Hepatocyte (in vitro differentiated cells): Measurements from ENCODE around the gene PMEPA1. TPM values are rescaled to one million over a fixed set of nuclear protein-coding genes. Genes with fewer than 3 reads are reported as not detected.

ENCODE experiments used
- DNase-seq: peaks from one replicate; pipeline ENCODE4 v3.0.0-alpha.2; 2016; ENCODE audit warnings: low spot score
- H2AFZ ChIP-seq: fragments of 200-600 bp; sonication (generic); 2 replicates; pipeline ENCODE4 v1.6.0; 2016; ENCODE audit warnings: antibody characterized with exemption, mild to moderate bottlenecking
- H3K27ac ChIP-seq: fragments of 200-600 bp; sonication (generic); 2 replicates; pipeline ENCODE4 v1.5.1; 2016; ENCODE audit warnings: mild to moderate bottlenecking
- H3K27me3 ChIP-seq: fragments of 200-600 bp; sonication (generic); 2 replicates; pipeline ENCODE4 v1.6.1; 2016
- H3K36me3 ChIP-seq: fragments of 200-600 bp; sonication (generic); replicated peaks from 2 replicates; pipeline ENCODE4 v1.5.1; 2016; ENCODE audit warnings: low read depth; ENCODE audit not compliant: insufficient read depth
- H3K4me1 ChIP-seq: fragments of 200-600 bp; sonication (generic); 2 replicates; pipeline ENCODE4 v1.5.1; 2016; ENCODE audit warnings: mild to moderate bottlenecking, moderate library complexity; ENCODE audit not compliant: insufficient read depth
- H3K4me2 ChIP-seq: fragments of 200-600 bp; sonication (generic); 2 replicates; pipeline ENCODE4 v1.6.0; 2016
- H3K4me3 ChIP-seq: fragments of 200-600 bp; sonication (generic); 2 replicates; pipeline ENCODE4 v1.5.1; 2016; ENCODE audit warnings: mild to moderate bottlenecking
- H3K79me2 ChIP-seq: fragments of 200-600 bp; sonication (generic); 2 replicates; pipeline ENCODE4 v1.6.0; 2017; ENCODE audit warnings: mild to moderate bottlenecking
- H3K9me2 ChIP-seq: fragments of 200-600 bp; sonication (generic); replicated peaks from 2 replicates; pipeline ENCODE4 v1.6.0; 2017; ENCODE audit warnings: mild to moderate bottlenecking; ENCODE audit not compliant: insufficient read depth
- H3K9me3 ChIP-seq: fragments of 200-600 bp; sonication (generic); 2 replicates; pipeline ENCODE4 v1.5.1; 2016; ENCODE audit warnings: low read depth, mild to moderate bottlenecking
- H4K20me1 ChIP-seq: fragments of 200-600 bp; sonication (generic); 2 replicates; pipeline ENCODE4 v1.6.0; 2016; ENCODE audit warnings: mild to moderate bottlenecking; ENCODE audit not compliant: insufficient read depth, poor library complexity, severe bottlenecking
- EZH2 ChIP-seq: fragments of 200-600 bp; sonication (generic); IDR thresholded peaks from 2 replicates; pipeline ENCODE4 v1.6.1; 2016; ENCODE audit warnings: antibody characterized with exemption, mild to moderate bottlenecking, borderline replicate concordance
- EZH2phosphoT487 ChIP-seq: fragments of 200-600 bp; sonication (generic); IDR thresholded peaks from one replicate; pipeline ENCODE4 v1.6.1; 2018; ENCODE audit warnings: antibody characterized with exemption, mild to moderate bottlenecking, low read depth, moderate library complexity; ENCODE audit not compliant: unreplicated experiment, severe bottlenecking
- WGBS: methylation state at CpG from one replicate; pipeline ENCODE4 v1.1.6; 2016; ENCODE audit warnings: low lambda C conversion rate; ENCODE audit errors: missing lambda C conversion rate; 5-methylcytosine and 5-hydroxymethylcytosine counted together
- polyA plus RNA-seq: library from polyadenylated mRNA; unstranded; fragments of >200 nt; fragmentation: Nextera tagmentation; extraction: Ambion mirVana; gene quantifications from 2 replicates; pipeline ENCODE4 v1.2.1, GENCODE V29; 2016
- total RNA-seq: library from RNA; depleted of rRNA; stranded (reverse); fragments of >200 nt; gene quantifications from 2 replicates; pipeline ENCODE4 v1.2.3, GENCODE V29; 2014
- TF ChIP-seq, protein P1 (sequence below): fragments of 200-600 bp; sonication (generic); IDR thresholded peaks from 2 replicates; pipeline ENCODE4 v1.5.1; 2016; ENCODE audit warnings: antibody characterized with exemption, mild to moderate bottlenecking; ENCODE audit not compliant: poor library complexity

Gene PMEPA1
- total and polyA plus RNA-seq, 2 experiments from 2014 or later, result 6.8 to 40.3 TPM

DNA sequence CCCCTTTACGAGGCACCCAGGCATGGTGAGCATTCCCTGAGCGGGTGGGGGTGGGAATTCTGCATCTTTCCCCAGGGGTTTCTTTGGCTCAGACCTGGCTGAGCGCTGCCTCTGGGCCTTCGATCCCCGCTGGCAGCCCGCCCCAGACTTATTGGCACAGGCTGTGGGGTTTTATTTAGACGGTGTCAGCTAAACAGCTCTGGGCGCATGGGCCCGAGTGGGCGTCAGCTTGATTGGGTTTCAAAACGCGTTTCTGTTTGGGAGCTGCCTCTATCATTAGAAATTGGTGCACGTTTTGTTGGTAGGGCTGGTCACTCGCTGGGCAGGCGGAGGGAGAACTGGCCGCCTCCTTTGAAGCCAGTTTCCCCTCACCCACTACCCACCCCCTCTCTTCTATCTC is 21.0 kb downstream of the PMEPA1 start:
- no peak for DNase-seq
- 76% methylated on average over 16 of the region's 16 CpGs for WGBS
- H3K36me3 ChIP-seq, result no peaks in the 10 kb centered on the region
- H3K4me2 ChIP-seq, result no peak overlapping the region
- no peak overlapping the region for H3K27ac ChIP-seq
- no peaks in the 10 kb centered on the region for H3K9me3 ChIP-seq
- no peaks in the 10 kb centered on the region for H3K9me2 ChIP-seq
- no peak overlapping the region for H2AFZ ChIP-seq
- TF ChIP-seq, protein P1, sequence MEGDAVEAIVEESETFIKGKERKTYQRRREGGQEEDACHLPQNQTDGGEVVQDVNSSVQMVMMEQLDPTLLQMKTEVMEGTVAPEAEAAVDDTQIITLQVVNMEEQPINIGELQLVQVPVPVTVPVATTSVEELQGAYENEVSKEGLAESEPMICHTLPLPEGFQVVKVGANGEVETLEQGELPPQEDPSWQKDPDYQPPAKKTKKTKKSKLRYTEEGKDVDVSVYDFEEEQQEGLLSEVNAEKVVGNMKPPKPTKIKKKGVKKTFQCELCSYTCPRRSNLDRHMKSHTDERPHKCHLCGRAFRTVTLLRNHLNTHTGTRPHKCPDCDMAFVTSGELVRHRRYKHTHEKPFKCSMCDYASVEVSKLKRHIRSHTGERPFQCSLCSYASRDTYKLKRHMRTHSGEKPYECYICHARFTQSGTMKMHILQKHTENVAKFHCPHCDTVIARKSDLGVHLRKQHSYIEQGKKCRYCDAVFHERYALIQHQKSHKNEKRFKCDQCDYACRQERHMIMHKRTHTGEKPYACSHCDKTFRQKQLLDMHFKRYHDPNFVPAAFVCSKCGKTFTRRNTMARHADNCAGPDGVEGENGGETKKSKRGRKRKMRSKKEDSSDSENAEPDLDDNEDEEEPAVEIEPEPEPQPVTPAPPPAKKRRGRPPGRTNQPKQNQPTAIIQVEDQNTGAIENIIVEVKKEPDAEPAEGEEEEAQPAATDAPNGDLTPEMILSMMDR, result no peak
- no peaks in the 10 kb centered on the region for H3K27me3 ChIP-seq
- H3K4me1 ChIP-seq, result peaks cover 25% of the 10 kb centered on the region
- H3K4me3 ChIP-seq, result no peak overlapping the region
- H4K20me1 ChIP-seq, result peaks cover 31% of the 10 kb centered on the region
- H3K79me2 ChIP-seq, result peaks cover 43% of the 10 kb centered on the region

DNA sequence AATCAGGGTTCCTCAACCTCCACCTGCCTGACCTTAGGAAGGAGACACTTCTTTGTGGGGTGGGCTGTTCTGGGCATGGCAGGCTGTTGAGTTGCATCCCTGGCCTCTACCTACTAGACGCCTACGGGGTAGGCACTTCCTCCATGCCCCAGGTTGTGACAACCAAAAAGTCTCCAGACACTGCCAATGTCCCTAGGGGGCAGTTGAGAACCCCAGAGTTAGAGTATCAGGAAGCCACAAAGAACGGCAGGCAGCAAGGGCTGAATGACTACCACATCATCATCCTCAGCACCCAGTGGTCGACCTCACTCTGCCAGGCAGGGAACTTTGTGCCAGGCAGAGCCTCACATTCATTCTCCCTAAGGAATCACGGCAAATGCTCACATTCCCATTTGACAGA is 21.5 kb downstream of the PMEPA1 start:
- H3K9me3 ChIP-seq, result no peaks in the 10 kb centered on the region
- no peak overlapping the region for H2AFZ ChIP-seq
- no peaks in the 10 kb centered on the region for H3K9me2 ChIP-seq
- no peaks in the 10 kb centered on the region for H3K27me3 ChIP-seq
- no peak overlapping the region for H3K4me2 ChIP-seq
- no peak overlapping the region for H3K27ac ChIP-seq
- H3K36me3 ChIP-seq, result no peaks in the 10 kb centered on the region
- H3K79me2 ChIP-seq, result peaks cover 41% of the 10 kb centered on the region
- WGBS, result 92% methylated on average over 5 of the region's 5 CpGs
- H3K4me3 ChIP-seq, result no peak overlapping the region
- H4K20me1 ChIP-seq, result peaks cover 28% of the 10 kb centered on the region
- no peak for DNase-seq
- no peak for TF ChIP-seq EZH2phosphoT487
- TF ChIP-seq EZH2, result no peak
- TF ChIP-seq, protein P1, result no peak
- H3K4me1 ChIP-seq, result peaks cover 19% of the 10 kb centered on the region

DNA sequence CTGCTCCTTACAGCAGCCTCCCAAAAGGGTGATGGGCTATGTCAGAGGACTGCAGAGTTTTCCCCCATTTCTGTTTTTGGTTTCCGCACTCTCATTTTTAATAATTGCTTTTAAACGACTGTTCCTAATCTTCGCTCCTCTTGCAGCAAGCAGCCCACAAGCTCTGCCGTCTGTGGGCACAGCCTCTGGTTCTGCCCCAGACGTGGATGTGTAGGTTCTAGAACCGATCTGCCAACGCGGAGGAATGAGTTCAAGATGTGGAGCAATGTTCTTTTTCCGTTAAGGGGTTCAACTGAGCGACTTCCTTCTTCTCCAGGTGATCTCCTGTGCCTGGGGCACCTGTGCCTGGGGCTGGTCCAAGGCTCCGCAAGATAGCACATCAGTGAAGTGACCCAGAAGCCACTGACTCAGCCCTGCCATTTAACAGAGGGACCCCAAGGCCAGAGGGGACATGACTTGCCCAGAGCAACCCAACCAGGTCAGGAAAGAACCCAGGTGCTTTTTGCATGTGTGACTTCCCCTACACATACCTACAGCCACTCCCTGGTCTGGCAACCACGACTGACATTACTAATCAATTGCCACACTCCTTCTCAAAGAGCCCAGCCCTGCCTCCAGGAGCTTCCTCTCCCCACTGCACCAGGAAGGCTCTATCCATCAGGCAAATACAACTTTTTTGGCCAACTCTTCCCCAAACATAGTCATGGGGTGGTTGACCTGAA is 22.7 kb downstream of the PMEPA1 start:
- H3K27ac ChIP-seq, result no peak overlapping the region
- H3K4me1 ChIP-seq, result peaks cover 11% of the 10 kb centered on the region
- no peak overlapping the region for H3K4me2 ChIP-seq
- no peaks in the 10 kb centered on the region for H3K9me2 ChIP-seq
- WGBS, result 89% methylated on average over 12 of the region's 12 CpGs
- no peak overlapping the region for H3K4me3 ChIP-seq
- no peak for DNase-seq
- H3K27me3 ChIP-seq, result no peaks in the 10 kb centered on the region
- peaks cover 44% of the 10 kb centered on the region for H3K79me2 ChIP-seq
- no peaks in the 10 kb centered on the region for H3K36me3 ChIP-seq
- H2AFZ ChIP-seq, result no peak overlapping the region
- H3K9me3 ChIP-seq, result no peaks in the 10 kb centered on the region
- TF ChIP-seq, protein P1, result no peak
- TF ChIP-seq EZH2, result no peak
- no peak for TF ChIP-seq EZH2phosphoT487
- peaks cover 31% of the 10 kb centered on the region for H4K20me1 ChIP-seq
